HEK293T (cell line): ENCODE data around the gene RABEPK.
"Not testable (repeated sequence)": the region's sequence is repeated elsewhere in the genome, so short reads cannot be mapped to it uniquely, and the experiment has no call there.

Source experiments
- BHLHE40 ChIP-seq: fragments of 450-650 bp; IDR thresholded peaks from 2 replicates; pipeline ENCODE4 v1.6.1; 2016; ENCODE audit warnings: mild to moderate bottlenecking, moderate library complexity, borderline replicate concordance
- CTBP1 ChIP-seq: fragments of 450-650 bp; IDR thresholded peaks from 2 replicates; pipeline ENCODE4 v1.6.1; 2016; ENCODE audit warnings: borderline replicate concordance
- ELF4 ChIP-seq: fragments of 450-650 bp; IDR thresholded peaks from 2 replicates; pipeline ENCODE4 v1.6.1; 2017; ENCODE audit warnings: antibody characterized with exemption
- FOXA1 ChIP-seq: fragments of 450-650 bp; IDR thresholded peaks from 2 replicates; pipeline ENCODE4 v1.6.1; 2016; ENCODE audit warnings: mild to moderate bottlenecking
- FOXK2 ChIP-seq: fragments of 450-650 bp; IDR thresholded peaks from 2 replicates; pipeline ENCODE4 v1.6.1; 2016; ENCODE audit warnings: mild to moderate bottlenecking
- FOXM1 ChIP-seq: fragments of 450-650 bp; IDR thresholded peaks from 2 replicates; pipeline ENCODE4 v1.6.1; 2017; ENCODE audit warnings: mild to moderate bottlenecking, borderline replicate concordance
- SP1 ChIP-seq: fragments of 450-650 bp; IDR thresholded peaks from 2 replicates; pipeline ENCODE4 v1.6.1; 2017
- SUZ12 ChIP-seq: fragments of 450-650 bp; IDR thresholded peaks from 2 replicates; pipeline ENCODE4 v1.6.1; 2016; ENCODE audit warnings: mild to moderate bottlenecking

GRCh38 chr9:125234099-125234498 lies 33.8 kb downstream of the RABEPK start:
- not testable (repeated sequence) for TF ChIP-seq FOXM1, SP1, SUZ12, BHLHE40, FOXK2, CTBP1, FOXA1, ELF4
